Stimulated activated CD4-positive, alpha-beta T cell treated with anti-CD3 and anti-CD28 coated beads, Interleukin-1b, Interleukin-23, amount 100 ng/mL, for 48 hours (primary cell): Measurements from ENCODE around the gene LRRN3.
A peak's percentile ranks its signal among the peaks of the same experiment; 100 is the strongest.
"Not testable (repeated sequence)": the region's sequence is repeated elsewhere in the genome, so short reads cannot be mapped to it uniquely, and the experiment has no call there.

Experiments
- DNase-seq: peaks from one replicate; pipeline ENCODE4 v3.0.0-alpha.2; 2020

The LRRN3 gene

DNA sequence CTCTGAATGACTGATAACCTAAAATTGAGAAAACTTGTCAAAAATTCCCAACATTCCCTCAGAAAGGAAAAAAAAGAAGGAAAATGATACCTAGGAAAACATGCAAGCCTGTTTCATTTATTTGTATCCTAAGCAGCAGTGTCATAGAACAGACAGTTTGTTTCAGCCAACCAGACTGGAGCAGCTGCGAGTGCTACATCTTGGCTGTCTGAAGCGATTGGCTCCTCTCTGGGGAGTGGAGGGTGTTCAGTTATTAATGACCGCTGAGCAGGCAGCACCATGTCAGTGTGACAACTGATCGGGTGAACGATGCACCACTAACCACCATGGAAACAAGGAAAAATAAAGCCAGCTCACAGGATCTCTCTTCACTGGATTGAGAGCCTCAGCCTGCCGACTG, at the start of gene LRRN3:
TSS of gene LRRN3 (plus strand) at position 282 of the 400 bp plus-strand sequence. CDS start 31,646 bp downstream, outside the sequence.
- DNase-seq, result peak; percentile 50

DNA sequence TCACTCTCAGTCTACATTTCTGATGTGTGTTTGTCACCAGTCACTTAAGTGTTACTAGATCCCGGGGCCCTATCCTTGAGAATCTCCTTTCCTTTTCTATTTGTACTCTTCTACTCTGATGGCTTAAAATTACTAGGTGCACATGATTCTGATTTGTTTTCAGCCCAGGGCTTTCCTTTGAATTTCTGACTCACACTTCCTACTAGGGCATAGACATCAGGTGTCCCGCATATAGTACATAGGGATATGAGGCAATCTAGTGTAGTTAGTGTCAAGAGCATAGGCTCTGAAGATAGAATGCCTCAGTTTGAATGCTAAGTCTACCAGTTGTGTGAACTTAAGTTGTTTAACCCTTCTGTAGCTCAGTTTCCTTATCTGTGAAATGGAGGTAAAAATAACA, 49.4 kb upstream of the LRRN3 start:
- no peak for DNase-seq

DNA sequence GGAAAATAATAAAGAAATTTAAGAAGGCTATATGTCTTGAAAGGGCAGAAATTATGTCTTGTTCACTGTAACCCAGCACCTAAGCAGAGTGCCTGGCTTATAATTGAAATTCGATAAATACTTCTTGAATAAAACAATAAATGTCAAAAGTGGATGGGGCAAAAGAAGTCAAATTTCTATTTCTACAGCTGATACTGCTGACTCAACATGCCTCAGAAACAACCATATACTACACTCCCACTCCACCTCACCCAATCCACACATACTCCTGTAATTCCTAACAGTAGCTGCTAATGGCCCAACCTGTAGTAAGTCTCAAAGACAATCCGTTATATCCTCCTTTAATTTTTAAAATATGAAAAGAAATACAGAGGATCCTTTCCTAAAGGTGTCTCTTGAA, 48.1 kb upstream of the LRRN3 start:
- no peak for DNase-seq

DNA sequence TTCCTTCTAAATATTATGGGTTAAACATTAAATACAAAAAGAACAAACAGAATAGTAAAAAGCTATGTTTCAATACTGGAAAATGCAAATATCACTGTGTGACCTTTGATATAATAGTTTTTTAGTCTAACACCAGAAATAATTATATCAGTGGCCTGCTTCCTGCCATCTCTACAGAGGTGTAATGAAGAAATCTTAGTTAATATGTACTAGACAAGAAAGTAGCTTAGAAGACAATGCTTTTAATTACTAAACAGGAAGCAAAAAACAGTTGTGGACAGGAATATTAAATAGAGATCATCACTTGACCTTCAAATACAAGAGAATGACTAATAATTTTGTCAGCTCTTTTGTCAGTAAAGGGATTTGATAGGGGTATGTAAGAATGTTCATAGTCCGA, 47.4 kb upstream of the LRRN3 start:
- DNase-seq, result no peak

DNA sequence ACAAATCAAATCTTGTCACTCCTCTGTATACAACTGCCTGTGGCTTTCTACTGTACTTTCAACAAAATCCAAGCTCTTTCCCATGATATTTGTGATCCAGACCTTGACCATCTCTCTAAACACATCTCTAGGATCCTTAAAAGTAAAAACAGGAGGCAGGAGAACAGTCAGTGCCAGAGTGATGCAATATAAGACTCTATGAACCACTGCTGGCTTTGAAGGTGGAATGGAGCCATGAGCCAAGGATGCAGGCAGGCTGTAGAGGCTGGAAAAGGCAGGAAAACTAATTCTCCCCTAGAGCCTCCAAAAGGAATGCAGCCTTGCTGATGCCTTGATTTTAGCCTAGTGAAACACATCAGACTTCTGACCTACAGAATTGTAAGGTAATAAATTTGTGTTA, 45.5 kb upstream of the LRRN3 start:
- no peak for DNase-seq

DNA sequence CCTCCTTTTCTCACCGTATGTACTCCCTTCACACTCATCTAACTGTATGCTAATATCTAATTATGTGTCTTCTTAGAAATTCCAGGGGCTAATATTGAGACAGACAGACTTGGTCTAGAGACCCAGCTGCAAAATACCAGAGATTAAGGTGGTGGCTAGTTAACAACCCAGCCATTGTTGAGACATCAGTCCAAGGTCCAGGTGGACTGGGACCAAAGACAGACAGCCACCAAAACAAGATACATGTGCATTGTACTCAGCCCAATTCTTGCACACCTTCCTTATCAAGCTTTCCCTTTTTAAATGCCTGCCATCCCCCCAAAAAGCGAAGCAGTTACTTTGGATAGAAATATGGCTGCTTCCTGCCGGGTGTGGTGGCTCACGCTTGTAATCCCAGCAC, 43.3 kb upstream of the LRRN3 start:
- no peak for DNase-seq

DNA sequence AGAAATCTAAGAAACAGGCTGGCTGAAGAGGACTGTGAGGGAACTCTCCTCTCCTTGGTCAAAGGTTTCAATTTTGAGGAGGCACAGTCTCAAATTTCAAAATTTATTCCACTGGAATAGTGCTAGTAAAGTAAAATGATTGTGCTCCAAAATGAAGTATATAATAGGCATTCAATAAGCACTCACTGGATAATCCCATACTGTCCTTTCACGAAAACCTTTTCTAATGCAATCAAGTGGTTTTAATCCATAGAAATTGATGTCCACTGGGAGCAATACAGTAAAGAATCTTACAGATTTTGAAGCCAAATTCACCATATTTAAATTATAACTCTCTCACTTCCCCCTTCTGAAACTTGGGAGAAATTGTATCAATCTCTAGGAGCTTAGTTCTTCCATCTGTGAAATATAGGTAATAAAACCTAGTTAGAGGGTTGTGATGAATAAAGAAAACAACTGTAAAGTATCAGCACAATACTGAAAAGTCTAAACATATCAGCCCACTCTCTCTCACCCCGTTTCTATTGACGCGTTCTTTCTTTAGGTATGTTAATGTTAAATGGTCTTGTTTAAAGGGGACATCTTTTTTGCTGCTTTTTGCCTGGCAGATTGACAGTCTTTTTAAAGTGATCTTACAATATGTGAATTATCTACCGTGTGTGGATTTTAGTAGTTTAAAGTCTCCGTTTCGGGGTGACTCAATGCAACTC, 40.8 kb upstream of the LRRN3 start:
- DNase-seq, result no peak

DNA sequence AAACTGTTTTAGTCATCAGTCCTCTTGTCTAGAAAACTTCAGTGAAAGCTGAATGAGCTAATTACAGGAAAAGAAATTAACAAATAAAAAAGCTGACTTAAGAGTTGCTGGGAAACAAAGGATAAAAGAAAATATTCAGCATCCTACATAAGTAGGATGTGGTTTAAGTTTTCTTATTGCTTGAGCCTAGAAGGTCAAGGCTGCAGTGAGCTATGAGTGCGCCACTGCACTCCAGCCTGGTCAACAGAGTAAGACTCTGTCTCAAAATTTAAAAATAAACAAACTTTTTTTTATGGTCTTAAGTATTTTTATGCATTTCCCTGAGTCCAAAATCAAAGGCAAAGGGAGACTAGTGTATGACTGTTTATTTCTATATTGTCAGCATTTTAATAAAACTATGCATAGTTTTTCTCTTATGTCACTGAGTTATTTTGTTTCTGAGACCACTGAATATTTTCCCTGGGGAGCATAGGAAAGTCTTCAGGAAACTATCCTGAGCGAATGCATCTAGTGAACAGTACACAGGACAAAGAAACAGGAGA, 40.0 kb upstream of the LRRN3 start:
- DNase-seq, result no peak

DNA sequence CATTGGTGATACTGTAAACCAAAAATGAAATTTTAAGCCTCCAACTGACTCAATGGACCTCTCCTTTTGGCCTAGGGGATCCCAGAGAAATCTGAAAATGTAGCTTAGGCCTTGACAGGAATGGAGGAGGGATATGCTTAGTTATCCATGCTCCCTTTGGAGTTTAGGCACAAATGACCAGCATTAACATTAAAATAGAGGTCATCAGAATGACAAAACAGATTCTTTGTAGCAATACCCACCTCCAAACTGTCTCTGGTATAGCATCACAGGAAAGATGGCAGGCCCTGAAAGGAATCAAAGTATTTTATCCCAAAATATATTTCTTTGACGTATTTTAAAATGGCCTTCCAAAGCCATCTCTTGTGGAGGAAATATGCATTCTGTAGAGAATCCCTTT, 39.1 kb upstream of the LRRN3 start:
- no peak for DNase-seq

DNA sequence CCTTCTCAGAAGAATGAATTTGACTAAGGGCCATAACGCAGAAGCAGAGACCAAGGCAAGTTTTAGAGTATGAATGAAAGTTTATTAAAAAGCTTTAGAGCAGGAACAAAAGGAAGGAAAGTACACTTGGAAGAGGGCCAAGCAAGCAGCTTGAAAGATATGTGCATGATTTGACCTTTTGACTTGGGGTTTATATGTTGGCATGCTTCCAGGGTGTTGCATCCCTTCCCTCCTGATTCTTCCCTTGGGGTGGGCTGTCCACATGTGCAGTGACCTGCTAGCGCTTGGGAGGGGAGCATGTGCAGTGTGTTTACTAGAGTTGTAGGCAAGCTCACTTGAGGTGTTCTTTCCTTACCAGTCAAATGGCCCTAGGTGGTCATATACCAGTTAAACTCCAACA, 37.9 kb upstream of the LRRN3 start:
- no peak for DNase-seq

DNA sequence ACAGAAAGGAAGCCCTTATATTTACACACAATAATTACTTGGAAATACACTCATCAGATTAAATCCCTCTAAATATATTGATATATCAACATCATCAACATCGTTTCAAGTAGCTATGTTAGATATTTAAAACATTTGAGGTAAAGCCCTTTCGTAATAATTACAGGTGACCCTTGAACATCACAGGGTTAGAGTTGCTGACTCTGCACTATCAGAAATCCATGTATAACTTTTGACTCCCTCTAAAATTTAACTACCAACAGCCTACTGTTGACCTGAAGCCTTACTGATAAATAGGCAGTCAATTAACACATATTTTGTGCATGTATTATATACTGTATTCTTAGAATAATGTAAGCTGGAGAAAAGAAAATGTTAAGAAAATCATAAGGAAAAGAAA, 34.6 kb upstream of the LRRN3 start:
- no peak for DNase-seq

DNA sequence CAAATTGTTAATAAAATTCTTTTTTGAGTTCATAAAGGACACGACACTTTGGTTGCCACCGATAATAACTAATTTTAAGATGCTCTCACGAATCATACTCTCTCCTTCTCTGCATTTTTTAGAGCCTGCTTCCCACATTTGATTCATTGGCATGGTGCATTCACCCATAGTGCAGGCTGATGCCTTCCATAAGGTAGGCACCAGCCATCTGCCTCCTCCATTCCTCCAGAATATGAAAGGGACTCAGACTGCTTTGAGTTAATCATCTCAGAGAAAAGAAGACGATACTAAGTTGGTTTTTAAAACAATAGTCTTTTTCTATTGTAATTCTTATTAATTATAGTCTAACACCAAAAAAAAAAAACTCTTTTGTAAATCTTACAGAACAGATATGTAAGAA, 33.9 kb upstream of the LRRN3 start:
- DNase-seq, result no peak

DNA sequence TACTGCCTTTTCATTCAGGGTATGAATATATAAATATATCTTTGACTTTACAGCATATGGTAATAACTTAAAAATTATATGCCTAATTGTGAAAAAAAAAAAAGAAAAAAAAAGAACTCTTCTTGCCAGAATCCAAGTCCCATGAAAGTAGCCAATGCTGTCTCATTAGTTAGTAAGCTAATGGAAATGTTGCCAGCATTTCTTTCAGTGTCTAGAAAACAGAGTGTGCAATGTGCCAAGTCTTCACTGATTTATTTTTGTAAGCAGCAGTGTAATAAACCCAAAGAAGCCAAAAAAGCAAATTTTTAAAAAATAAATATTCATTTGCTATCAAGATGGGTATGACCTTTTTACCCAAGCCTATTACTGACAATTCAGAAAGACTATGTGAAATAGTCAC, 31.1 kb upstream of the LRRN3 start:
- DNase-seq, result no peak

DNA sequence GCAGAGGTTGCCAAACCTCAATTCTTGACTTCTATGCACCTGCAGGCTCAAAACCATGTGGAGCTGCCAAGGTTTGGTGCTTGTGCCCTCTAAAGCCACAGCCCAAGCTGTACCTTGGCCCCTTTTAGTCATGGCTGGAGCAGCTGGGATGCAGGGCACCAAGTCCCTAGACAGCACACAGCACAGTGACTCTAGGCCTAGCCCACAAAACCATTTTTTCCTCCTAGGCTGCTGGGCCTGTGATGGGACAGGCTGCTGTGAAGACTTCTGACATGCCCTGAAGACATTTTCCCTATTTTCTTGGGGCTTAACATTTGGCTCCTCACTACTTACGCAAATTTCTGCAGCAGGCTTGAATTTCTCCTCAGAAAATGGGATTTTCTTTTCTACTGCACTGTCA, 27.8 kb upstream of the LRRN3 start:
- DNase-seq, result no peak

DNA sequence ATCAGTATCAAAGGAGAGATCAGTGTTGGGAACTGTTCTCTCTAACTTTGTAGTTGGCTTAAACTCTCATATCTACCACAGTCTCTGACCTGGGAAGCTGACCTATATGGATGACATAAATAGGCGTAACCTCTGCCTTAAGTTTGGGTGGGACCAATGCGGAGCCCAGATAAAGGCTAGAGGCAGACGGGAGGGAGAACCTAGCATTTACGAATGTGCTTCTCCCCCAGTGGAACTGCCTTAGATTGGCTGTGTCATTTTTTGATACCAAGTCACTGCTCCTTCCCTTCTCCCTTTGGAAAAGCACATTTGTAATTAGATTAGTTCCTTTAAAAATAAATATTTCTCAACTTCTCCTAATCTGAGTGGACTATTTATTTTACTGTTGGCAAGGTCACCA, 23.7 kb upstream of the LRRN3 start:
- DNase-seq, result no peak

DNA sequence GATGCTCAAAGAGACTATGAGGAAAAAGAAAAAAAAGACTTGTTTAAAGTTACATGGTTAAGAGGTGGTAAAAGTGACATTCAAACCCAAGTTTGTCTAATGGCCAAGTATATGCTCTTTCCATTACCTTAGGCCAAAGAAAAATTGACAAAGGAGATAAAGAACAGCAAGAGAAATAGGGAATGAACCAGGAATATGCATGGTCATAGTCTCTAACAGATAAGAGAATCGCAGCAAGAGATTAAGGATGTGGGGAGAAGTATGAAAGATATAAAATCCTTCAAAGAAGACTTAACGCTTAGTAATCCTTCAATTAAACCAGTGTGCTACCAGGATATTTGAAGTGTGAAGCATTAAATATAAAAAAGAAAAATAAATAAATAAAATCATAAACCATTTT, 23.2 kb upstream of the LRRN3 start:
- no peak for DNase-seq

DNA sequence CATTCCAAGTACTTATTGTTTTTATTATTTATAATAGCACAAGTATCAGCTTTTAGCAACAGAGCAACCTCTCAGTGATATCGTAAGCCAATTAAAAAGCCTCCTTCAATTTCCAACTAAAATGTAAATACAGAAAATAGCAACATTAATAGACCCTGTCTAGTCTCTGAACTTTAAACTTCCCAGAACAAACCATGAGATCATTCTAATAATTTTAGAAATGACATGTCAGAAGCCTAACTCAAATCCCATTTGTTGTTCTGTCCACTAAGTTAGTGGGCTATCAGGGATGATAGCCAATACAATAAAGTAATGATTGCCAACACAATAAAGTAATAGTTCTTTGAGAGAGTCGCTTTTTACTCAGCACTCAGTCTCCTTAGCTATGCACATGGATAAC, 22.3 kb upstream of the LRRN3 start:
- no peak for DNase-seq

DNA sequence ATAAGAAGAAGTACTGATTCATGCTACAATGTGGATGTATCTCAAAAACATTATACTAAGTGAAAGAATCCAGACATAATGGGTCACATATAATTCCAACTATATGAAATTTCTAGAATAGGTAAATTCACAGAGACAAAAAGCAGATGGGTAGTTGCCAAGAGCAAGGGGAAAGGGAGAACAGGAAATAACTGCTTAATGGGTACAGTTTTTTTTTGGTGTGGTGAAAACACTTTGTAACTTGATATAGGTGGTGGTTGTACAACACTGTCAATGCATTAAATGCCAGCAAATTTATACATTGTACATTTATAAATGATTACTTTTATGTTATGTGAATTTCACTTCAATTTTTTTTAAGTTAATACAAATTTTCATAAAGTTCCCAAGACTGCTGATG, 19.4 kb upstream of the LRRN3 start:
- no peak for DNase-seq

DNA sequence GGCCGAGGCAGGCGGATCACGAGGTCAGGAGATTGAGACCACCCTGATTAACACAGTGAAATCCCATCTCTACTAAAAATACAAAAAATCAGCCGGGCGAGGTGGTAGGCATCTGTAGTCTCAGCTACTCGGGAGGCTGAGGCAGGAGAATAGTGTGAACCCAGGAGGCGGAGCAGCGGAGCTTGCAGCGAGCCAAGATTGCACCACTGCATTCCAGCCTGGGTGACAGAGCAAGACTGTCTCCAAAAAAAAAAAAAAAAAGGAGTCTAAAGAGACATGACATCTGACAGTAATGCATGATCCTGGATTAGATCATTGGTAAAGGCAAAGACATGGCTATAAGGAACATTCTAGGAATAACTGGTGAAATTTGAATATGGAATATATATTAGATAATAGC, 18.3 kb upstream of the LRRN3 start:
- DNase-seq, result not testable (repeated sequence)

DNA sequence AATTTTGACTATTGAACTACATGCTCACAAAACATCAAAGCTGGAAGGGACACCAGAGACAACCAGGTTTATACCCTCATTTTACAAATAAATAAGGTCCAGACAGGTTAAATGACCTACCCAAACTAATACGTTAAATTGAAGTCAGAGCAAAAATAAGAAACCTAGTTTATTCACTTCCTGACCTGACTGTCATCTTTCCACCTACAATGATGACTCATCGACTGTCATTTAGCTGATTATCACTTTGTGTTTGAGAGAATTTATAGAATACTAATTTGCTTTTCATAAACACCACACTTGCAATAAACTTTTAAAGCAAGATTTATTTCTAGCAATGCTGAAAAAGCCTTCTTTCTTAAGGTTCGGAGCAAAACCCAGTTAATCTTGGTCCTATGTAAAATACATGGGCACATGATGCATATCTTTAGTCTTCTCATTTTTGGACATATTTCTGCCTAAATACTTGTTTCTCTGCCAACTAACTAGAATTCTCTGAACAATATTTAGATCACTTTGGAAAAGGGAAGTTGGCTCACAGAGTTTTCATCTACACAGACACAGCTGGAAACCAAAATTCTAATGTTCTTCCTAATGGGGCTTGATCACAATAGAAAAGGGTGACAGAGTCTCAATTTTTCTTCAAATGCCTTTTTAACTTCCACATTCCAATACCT, 16.7 kb upstream of the LRRN3 start:
- DNase-seq, result no peak

DNA sequence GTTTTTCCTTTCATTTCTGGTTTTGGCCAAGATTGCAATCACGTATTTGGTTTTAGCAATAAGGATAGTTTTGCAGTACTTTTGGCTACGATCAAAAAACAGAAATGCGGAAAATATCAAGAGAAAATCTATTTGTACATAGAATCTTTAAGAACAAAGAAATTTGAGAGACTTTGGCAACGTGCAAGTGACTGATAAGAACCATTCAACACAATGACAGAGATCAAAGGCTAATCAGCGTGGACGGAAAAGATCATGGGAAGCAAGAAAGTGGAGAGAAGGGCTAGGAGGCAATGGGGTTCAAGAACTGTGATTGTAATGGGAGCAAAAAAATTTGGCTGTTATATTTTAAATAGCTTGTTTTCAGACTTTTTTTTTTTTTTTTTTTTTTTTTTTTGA, 16.2 kb upstream of the LRRN3 start:
- DNase-seq, result no peak

DNA sequence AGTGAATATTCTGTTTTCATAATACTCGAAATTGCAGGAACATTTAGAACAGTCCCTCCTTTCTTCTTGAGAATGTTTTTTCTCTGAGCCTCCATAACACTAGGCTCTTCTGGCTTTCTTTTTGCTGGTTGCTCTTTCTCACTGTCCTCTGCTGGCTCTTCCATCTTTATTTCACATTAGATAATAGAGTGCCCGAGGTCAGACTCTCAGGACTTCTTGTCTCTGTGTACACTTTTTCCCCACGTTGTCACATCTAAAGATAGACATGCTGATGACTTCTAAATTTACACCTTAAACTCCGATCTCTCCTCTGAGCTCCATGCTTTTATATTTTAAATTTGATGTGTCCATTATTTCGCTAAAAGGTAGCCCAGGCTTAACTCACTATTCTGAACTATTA, 15.4 kb upstream of the LRRN3 start:
- DNase-seq, result no peak

DNA sequence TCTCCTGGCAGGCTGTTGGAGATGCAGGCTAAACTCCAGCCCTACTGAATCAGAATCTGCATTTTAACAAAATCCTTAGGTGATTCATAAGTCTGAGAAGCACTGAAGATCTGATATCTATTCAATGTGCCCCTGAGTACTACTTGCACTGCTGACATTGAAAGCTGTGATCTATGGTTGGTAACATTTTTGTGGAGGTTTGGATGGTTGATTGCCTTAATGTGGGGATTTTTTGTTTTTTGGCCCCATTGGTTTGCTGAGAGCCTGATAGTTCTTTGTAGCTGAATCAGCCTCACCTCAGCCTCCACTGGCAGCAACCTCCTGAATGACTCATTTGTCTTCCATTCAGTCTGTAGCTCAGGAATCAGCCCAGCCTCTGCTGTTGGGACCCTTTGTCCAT, 14.7 kb upstream of the LRRN3 start:
- DNase-seq, result peak; percentile 40

DNA sequence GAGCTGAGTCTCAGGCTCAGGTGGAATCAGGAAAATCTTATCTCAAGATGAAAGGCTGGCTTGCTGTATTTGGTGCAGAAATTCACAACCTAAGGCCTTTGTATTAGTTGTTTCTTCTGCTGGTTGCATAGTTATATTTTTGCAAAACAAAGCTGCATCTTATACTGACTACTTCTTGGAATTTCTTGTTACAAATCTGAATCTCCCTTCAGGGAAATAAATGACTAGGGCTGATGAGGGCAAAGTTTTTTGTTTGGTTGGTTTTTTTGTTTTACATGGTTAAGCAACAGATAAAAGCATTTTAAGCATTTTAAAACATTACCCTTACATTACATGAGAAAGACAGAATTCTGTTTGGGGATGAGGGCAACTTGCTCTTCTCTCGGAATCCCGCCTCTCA, 13.9 kb upstream of the LRRN3 start:
- no peak for DNase-seq
